ENCODE measurements around the gene ATP1A1.

DNA sequence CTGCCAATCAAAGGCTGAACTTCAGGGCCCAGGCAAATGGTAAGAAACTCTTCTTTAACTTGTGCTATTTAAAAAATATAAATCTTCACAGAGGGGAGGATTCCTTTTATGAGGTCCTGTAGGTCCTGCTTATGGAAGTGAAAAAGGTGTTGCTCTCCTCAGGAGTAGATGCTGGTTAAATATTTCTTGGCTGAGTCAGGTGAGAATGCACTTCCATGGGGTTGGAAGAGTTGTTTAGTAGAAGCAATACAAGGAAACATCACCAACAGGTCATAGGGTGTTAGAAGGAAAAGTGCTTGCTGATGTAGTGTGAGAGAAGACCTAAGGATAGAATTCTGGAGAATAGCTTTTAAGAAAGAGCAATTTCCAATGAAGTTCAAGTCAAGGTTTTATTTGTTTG, 42.2 kb upstream of the ATP1A1 start:
- TF ChIP-seq EZH2 (IDR thresholded peaks at IDR 0.05; ENCODE audit: borderline replicate concordance, low read length): no peak
- TF ChIP-seq, protein P1, sequence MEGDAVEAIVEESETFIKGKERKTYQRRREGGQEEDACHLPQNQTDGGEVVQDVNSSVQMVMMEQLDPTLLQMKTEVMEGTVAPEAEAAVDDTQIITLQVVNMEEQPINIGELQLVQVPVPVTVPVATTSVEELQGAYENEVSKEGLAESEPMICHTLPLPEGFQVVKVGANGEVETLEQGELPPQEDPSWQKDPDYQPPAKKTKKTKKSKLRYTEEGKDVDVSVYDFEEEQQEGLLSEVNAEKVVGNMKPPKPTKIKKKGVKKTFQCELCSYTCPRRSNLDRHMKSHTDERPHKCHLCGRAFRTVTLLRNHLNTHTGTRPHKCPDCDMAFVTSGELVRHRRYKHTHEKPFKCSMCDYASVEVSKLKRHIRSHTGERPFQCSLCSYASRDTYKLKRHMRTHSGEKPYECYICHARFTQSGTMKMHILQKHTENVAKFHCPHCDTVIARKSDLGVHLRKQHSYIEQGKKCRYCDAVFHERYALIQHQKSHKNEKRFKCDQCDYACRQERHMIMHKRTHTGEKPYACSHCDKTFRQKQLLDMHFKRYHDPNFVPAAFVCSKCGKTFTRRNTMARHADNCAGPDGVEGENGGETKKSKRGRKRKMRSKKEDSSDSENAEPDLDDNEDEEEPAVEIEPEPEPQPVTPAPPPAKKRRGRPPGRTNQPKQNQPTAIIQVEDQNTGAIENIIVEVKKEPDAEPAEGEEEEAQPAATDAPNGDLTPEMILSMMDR (IDR thresholded peaks at IDR 0.05; ENCODE audit: low read length): no peak
